Uterus (tissue), 2 donors: ENCODE results near the gene DENND5B.

Experiments used
- POLR2A ChIP-seq, 2 donors: fragments of 450-650 bp; IDR thresholded peaks; one replicate each; pipeline ENCODE4 v1.6.1; 2016; ENCODE audit warnings: antibody characterized with exemption in 2 of 2, mild to moderate bottlenecking in 1 of 2, moderate library complexity in 1 of 2
- TF ChIP-seq, protein P1 (sequence below), 4 experiments: fragments of 200-600 bp in 2 of 4; fragments of 450-650 bp in 2 of 4; sonication (generic) in 2 of 4; IDR thresholded peaks; one replicate each; pipeline ENCODE4 v1.5.1; 2016 to 2019; ENCODE audit warnings: antibody characterized with exemption in 4 of 4, mild to moderate bottlenecking in 2 of 4, moderate library complexity in 1 of 4

DNA sequence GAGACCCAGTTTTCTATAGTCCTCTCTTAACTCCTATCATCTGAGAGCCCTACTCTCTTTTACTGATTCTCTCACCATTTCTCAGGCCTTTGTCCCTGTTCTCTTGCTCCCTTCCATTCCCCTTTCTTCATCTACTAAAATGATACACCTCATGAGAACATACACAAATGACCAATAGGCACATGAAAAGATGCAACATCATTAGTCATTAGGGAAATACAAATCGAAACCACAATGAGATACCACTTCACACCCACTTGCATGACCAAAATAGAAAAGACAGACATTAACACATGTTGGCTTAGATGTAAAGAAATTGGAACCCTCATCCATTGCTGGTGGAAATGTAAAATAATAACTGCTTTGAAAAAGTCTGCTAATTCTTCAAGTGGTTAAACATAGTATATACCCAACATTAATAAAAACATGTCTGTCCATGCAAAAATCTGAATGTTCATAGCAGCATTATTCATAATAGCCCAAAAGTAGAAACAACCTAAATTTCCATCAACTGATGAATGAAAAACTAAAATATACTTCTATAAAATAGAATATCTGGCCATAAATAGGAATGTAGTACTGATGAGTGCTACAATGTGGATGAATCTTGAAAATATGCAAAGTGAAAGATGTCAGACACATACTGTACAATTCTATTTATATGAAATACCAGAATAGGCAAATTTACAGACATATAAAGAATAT, 66.0 kb downstream of the DENND5B start:
- TF ChIP-seq POLR2A (IDR thresholded peaks at IDR 0.05), result no peak
- TF ChIP-seq, protein P1, sequence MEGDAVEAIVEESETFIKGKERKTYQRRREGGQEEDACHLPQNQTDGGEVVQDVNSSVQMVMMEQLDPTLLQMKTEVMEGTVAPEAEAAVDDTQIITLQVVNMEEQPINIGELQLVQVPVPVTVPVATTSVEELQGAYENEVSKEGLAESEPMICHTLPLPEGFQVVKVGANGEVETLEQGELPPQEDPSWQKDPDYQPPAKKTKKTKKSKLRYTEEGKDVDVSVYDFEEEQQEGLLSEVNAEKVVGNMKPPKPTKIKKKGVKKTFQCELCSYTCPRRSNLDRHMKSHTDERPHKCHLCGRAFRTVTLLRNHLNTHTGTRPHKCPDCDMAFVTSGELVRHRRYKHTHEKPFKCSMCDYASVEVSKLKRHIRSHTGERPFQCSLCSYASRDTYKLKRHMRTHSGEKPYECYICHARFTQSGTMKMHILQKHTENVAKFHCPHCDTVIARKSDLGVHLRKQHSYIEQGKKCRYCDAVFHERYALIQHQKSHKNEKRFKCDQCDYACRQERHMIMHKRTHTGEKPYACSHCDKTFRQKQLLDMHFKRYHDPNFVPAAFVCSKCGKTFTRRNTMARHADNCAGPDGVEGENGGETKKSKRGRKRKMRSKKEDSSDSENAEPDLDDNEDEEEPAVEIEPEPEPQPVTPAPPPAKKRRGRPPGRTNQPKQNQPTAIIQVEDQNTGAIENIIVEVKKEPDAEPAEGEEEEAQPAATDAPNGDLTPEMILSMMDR (IDR thresholded peaks at IDR 0.05), result no peak
